Hepatocyte (in vitro differentiated cells): ENCODE measurements around the gene HERPUD1. TPM values are rescaled to one million over a fixed set of nuclear protein-coding genes. Genes with fewer than 3 reads are reported as not detected.

Experiments used
- DNase-seq: peaks from one replicate; pipeline ENCODE4 v3.0.0-alpha.2; 2016; ENCODE audit warnings: low spot score
- H2AFZ ChIP-seq: fragments of 200-600 bp; sonication (generic); 2 replicates; pipeline ENCODE4 v1.6.0; 2016; ENCODE audit warnings: antibody characterized with exemption, mild to moderate bottlenecking
- H3K27ac ChIP-seq: fragments of 200-600 bp; sonication (generic); 2 replicates; pipeline ENCODE4 v1.5.1; 2016; ENCODE audit warnings: mild to moderate bottlenecking
- H3K27me3 ChIP-seq: fragments of 200-600 bp; sonication (generic); 2 replicates; pipeline ENCODE4 v1.6.1; 2016
- H3K36me3 ChIP-seq: fragments of 200-600 bp; sonication (generic); replicated peaks from 2 replicates; pipeline ENCODE4 v1.5.1; 2016; ENCODE audit warnings: low read depth; ENCODE audit not compliant: insufficient read depth
- H3K4me1 ChIP-seq: fragments of 200-600 bp; sonication (generic); 2 replicates; pipeline ENCODE4 v1.5.1; 2016; ENCODE audit warnings: mild to moderate bottlenecking, moderate library complexity; ENCODE audit not compliant: insufficient read depth
- H3K4me2 ChIP-seq: fragments of 200-600 bp; sonication (generic); 2 replicates; pipeline ENCODE4 v1.6.0; 2016
- H3K4me3 ChIP-seq: fragments of 200-600 bp; sonication (generic); 2 replicates; pipeline ENCODE4 v1.5.1; 2016; ENCODE audit warnings: mild to moderate bottlenecking
- H3K79me2 ChIP-seq: fragments of 200-600 bp; sonication (generic); 2 replicates; pipeline ENCODE4 v1.6.0; 2017; ENCODE audit warnings: mild to moderate bottlenecking
- H3K9me2 ChIP-seq: fragments of 200-600 bp; sonication (generic); replicated peaks from 2 replicates; pipeline ENCODE4 v1.6.0; 2017; ENCODE audit warnings: mild to moderate bottlenecking; ENCODE audit not compliant: insufficient read depth
- H3K9me3 ChIP-seq: fragments of 200-600 bp; sonication (generic); 2 replicates; pipeline ENCODE4 v1.5.1; 2016; ENCODE audit warnings: low read depth, mild to moderate bottlenecking
- H4K20me1 ChIP-seq: fragments of 200-600 bp; sonication (generic); 2 replicates; pipeline ENCODE4 v1.6.0; 2016; ENCODE audit warnings: mild to moderate bottlenecking; ENCODE audit not compliant: insufficient read depth, poor library complexity, severe bottlenecking
- CTCF ChIP-seq: fragments of 200-600 bp; sonication (generic); IDR thresholded peaks from 2 replicates; pipeline ENCODE4 v1.5.1; 2016; ENCODE audit warnings: antibody characterized with exemption, mild to moderate bottlenecking; ENCODE audit not compliant: poor library complexity
- EZH2 ChIP-seq: fragments of 200-600 bp; sonication (generic); IDR thresholded peaks from 2 replicates; pipeline ENCODE4 v1.6.1; 2016; ENCODE audit warnings: antibody characterized with exemption, mild to moderate bottlenecking, borderline replicate concordance
- EZH2phosphoT487 ChIP-seq: fragments of 200-600 bp; sonication (generic); IDR thresholded peaks from one replicate; pipeline ENCODE4 v1.6.1; 2018; ENCODE audit warnings: antibody characterized with exemption, mild to moderate bottlenecking, low read depth, moderate library complexity; ENCODE audit not compliant: unreplicated experiment, severe bottlenecking
- whole genome bisulfite sequencing: methylation state at CpG from one replicate; pipeline ENCODE4 v1.1.6; 2016; ENCODE audit warnings: low lambda C conversion rate; ENCODE audit errors: missing lambda C conversion rate; 5-methylcytosine and 5-hydroxymethylcytosine counted together
- polyA plus RNA-seq: library from polyadenylated mRNA; unstranded; fragments of >200 nt; fragmentation: Nextera tagmentation; extraction: Ambion mirVana; gene quantifications from 2 replicates; pipeline ENCODE4 v1.2.1, GENCODE V29; 2016
- total RNA-seq: library from RNA; depleted of rRNA; stranded (reverse); fragments of >200 nt; gene quantifications from 2 replicates; pipeline ENCODE4 v1.2.3, GENCODE V29; 2014

HERPUD1 gene
- total and polyA plus RNA-seq, 2 experiments from 2014 or later = 199 to 253 TPM

- TF ChIP-seq EZH2phosphoT487 = no peak
- no peak for TF ChIP-seq CTCF
- no peak for TF ChIP-seq EZH2
- WGBS = 67% methylated on average over 8 of the region's 8 CpGs
- Histone ChIP-seq H3K79me2 (no peaks in the 10 kb centered on the region), H4K20me1 (no peaks in the 10 kb centered on the region), H3K27ac (no peak overlapping the region), H3K9me2 (no peaks in the 10 kb centered on the region), H3K4me2 (no peak overlapping the region), H3K9me3 (no peaks in the 10 kb centered on the region), H3K4me3 (no peak overlapping the region), H2AFZ (no peak overlapping the region), H3K4me1 (no peaks in the 10 kb centered on the region), H3K27me3 (no peaks in the 10 kb centered on the region), H3K36me3 (no peaks in the 10 kb centered on the region)
- no peak for DNase-seq
Observed at GRCh38 chr16:56970934-56971767, 39.2 kb downstream of the HERPUD1 start.

GRCh38 chr16:56971768-56972043 is 39.8 kb downstream of the HERPUD1 start:
- TF ChIP-seq EZH2 (no peak), CTCF (no peak), EZH2phosphoT487 (no peak)
- Histone ChIP-seq H3K9me2 (no peaks in the 10 kb centered on the region), H4K20me1 (no peaks in the 10 kb centered on the region), H3K27me3 (no peaks in the 10 kb centered on the region), H3K4me2 (no peak overlapping the region), H3K27ac (no peak overlapping the region), H3K9me3 (no peaks in the 10 kb centered on the region), H2AFZ (no peak overlapping the region), H3K79me2 (no peaks in the 10 kb centered on the region), H3K4me3 (no peak overlapping the region), H3K4me1 (no peaks in the 10 kb centered on the region), H3K36me3 (no peaks in the 10 kb centered on the region)
- no peak for DNase-seq
- 94% methylated on average over 3 of the region's 3 CpGs for WGBS

DNA sequence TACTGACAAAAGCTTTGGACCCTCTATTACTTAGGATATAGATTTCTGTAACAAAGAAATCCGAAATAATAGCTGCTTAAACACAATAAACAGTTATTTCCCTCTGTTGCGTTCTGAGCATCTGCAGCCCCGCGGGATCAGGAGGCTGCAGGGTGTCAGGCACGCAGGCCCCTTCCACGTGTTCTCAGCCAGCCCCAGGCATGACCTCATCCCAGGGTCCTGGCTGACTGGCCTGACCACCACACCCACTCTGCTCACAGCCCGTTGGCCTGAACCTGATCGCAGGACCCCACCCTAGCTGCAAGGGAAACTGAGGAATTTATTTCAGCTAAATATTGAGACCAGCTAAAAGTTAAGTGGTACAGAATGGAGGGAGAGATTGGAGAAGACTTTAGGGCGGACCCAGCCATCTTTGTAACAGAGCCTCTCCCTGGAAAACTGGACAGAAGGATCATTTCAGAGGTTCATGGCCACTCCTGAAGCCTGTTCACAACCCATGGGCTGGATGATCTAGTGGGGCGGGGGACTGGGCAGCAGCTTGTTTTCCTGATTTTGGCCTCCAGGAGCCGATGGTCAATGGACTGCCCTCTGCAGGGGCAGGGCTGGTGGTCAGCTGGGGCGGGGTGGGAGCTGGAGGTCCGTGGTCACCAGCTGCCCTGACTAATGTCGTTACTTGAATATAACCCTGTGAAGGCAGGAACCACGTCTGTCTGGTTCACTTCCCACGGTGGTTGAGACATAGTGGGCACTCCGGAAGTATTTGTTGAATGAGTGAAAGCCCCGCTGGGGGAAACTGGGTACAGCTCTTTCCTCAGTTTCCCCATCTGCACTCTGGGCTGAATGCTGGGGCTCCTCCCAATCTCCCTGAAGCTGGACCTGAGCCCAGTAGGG is 40.7 kb downstream of the HERPUD1 start:
- Histone ChIP-seq H3K27me3 (no peaks in the 10 kb centered on the region), H3K9me2 (no peaks in the 10 kb centered on the region), H3K9me3 (no peaks in the 10 kb centered on the region), H3K27ac (no peak overlapping the region), H2AFZ (no peak overlapping the region), H3K4me1 (no peaks in the 10 kb centered on the region), H3K79me2 (no peaks in the 10 kb centered on the region), H4K20me1 (no peaks in the 10 kb centered on the region), H3K36me3 (no peaks in the 10 kb centered on the region), H3K4me2 (no peak overlapping the region), H3K4me3 (no peak overlapping the region)
- no peak for DNase-seq
- WGBS = 81% methylated on average over 18 of the region's 18 CpGs
- TF ChIP-seq EZH2phosphoT487 (no peak), EZH2 (no peak), CTCF (no peak)
